Upper lobe of left lung (tissue), 4 donors: ENCODE measurements around the gene CREB1.

ENCODE experiments used
- CTCF ChIP-seq, 6 experiments: fragments of 450-650 bp in 4 of 6; fragments of 200-600 bp in 2 of 6; sonication (generic) in 2 of 6; IDR thresholded peaks; one replicate each; pipeline ENCODE4 v1.5.1; 2016 to 2019; ENCODE audit warnings: antibody characterized with exemption in 6 of 6
- EP300 ChIP-seq, 4 donors: sonication (generic); formaldehyde crosslinking; IDR thresholded peaks; one replicate each; pipeline ENCODE4 v1.5.1; 2017; ENCODE audit warnings: antibody characterized with exemption in 4 of 4, control low read depth in 2 of 4

GRCh38 chr2:207491086-207491485 lies 38.7 kb upstream of the CREB1 start:
- TF ChIP-seq CTCF (IDR thresholded peaks at IDR 0.05) = no peak
- TF ChIP-seq EP300 (IDR thresholded peaks at IDR 0.05) = no peak
